ENCODE measurements around the gene EDARADD. TPM values are rescaled to one million over a fixed set of nuclear protein-coding genes. Genes with fewer than 3 reads are reported as not detected.

The EDARADD gene
- total RNA-seq, 2 experiments from 2014 or later: 1.5 to 1.7 TPM

- Histone ChIP-seq H3K36me3 (ENCODE audit: insufficient read depth, low read length) (no peaks in the 10 kb centered on the region), H3K9me3 (ENCODE audit: control insufficient read depth in 1 of 2, insufficient read depth in 1 of 2, low read length in 2 of 2) (no peaks in the 10 kb centered on the region), H3K27ac (ENCODE audit: low read depth in 1 of 2, low read length in 2 of 2) (no peak overlapping the region), H3K4me1 (ENCODE audit: insufficient read depth, low read length) (no peaks in the 10 kb centered on the region), H3K27me3 (ENCODE audit: control insufficient read depth in 1 of 2, insufficient read depth in 2 of 2, low read length in 2 of 2) (no peaks in the 10 kb centered on the region), H3K4me3 (ENCODE audit: low read length) (no peak overlapping the region)
- DNase-seq (no peak), ATAC-seq (ENCODE audit: poor library complexity) (no peak)
- Mint-ChIP-seq H3K9me3 (no peaks in the 10 kb centered on the region), H3K4me3 (no peak overlapping the region), H3K27me3 (peaks cover 10% of the 10 kb centered on the region), H3K36me3 (ENCODE audit: low read depth) (no peaks in the 10 kb centered on the region), H3K4me1 (ENCODE audit: low read depth) (peaks cover under 1% of the 10 kb centered on the region), H3K27ac (no peak overlapping the region)
- CTCF ChIA-PET: no interaction called here
- intact Hi-C loops (cut with DNase I, micrococcal nuclease): no loop called here
- POLR2A ChIA-PET: no interaction called here
- no peak for TF ChIP-seq CTCF (IDR thresholded peaks at IDR 0.05)
Observed at GRCh38 chr1:236471653-236472052, 77.6 kb downstream of the EDARADD start.

GRCh38 chr1:236472850-236473788 lies 79.0 kb downstream of the EDARADD start:
- Histone ChIP-seq H3K36me3 (ENCODE audit: insufficient read depth, low read length) (no peaks in the 10 kb centered on the region), H3K4me3 (ENCODE audit: low read length) (no peak overlapping the region), H3K27me3 (ENCODE audit: control insufficient read depth in 1 of 2, insufficient read depth in 2 of 2, low read length in 2 of 2) (no peaks in the 10 kb centered on the region), H3K27ac (ENCODE audit: low read depth in 1 of 2, low read length in 2 of 2) (no peak overlapping the region), H3K4me1 (ENCODE audit: insufficient read depth, low read length) (no peaks in the 10 kb centered on the region), H3K9me3 (ENCODE audit: control insufficient read depth in 1 of 2, insufficient read depth in 1 of 2, low read length in 2 of 2) (no peaks in the 10 kb centered on the region)
- DNase-seq: no peak
- ChIA-PET POLR2A (no interaction called here), CTCF (interaction anchor here (1.1 kb wide), 1 partner anchor 364 kb away, joined by 3 read pairs; no protein-coding TSS in a partner anchor)
- H3K4me1 Mint-ChIP-seq (ENCODE audit: low read depth): no peaks in the 10 kb centered on the region
- no peak for TF ChIP-seq CTCF (IDR thresholded peaks at IDR 0.05)
- no peak for ATAC-seq (ENCODE audit: poor library complexity)
- H3K4me3 Mint-ChIP-seq: no peak overlapping the region
- intact Hi-C loops (cut with DNase I, micrococcal nuclease): no loop called here
- H3K27me3 Mint-ChIP-seq: peaks cover 14% of the 10 kb centered on the region
- no peaks in the 10 kb centered on the region for H3K9me3 Mint-ChIP-seq
- H3K27ac Mint-ChIP-seq: no peak overlapping the region
- no peaks in the 10 kb centered on the region for H3K36me3 Mint-ChIP-seq (ENCODE audit: low read depth)

GRCh38 chr1:236476019-236476418 lies 81.9 kb downstream of the EDARADD start:
- H3K36me3 ChIP-seq (ENCODE audit: insufficient read depth, low read length): no peaks in the 10 kb centered on the region
- peaks cover 14% of the 10 kb centered on the region for H3K27me3 Mint-ChIP-seq
- intact Hi-C loops (cut with DNase I, micrococcal nuclease): no loop called here
- ChIA-PET POLR2A (no interaction called here), CTCF (no interaction called here)
- DNase-seq (no peak), ATAC-seq (ENCODE audit: poor library complexity) (no peak)
- TF ChIP-seq CTCF (IDR thresholded peaks at IDR 0.05): no peak
- H3K27ac Mint-ChIP-seq: no peak overlapping the region
- H3K4me1 Mint-ChIP-seq (ENCODE audit: low read depth): no peaks in the 10 kb centered on the region
- no peaks in the 10 kb centered on the region for H3K4me1 ChIP-seq (ENCODE audit: insufficient read depth, low read length)
- H3K4me3 ChIP-seq (ENCODE audit: low read length): no peak overlapping the region
- H3K27ac ChIP-seq (ENCODE audit: low read depth in 1 of 2, low read length in 2 of 2): no peak overlapping the region
- no peaks in the 10 kb centered on the region for H3K9me3 Mint-ChIP-seq
- no peaks in the 10 kb centered on the region for H3K9me3 ChIP-seq (ENCODE audit: control insufficient read depth in 1 of 2, insufficient read depth in 1 of 2, low read length in 2 of 2)
- H3K27me3 ChIP-seq (ENCODE audit: control insufficient read depth in 1 of 2, insufficient read depth in 2 of 2, low read length in 2 of 2): no peaks in the 10 kb centered on the region
- no peak overlapping the region for H3K4me3 Mint-ChIP-seq
- H3K36me3 Mint-ChIP-seq (ENCODE audit: low read depth): no peaks in the 10 kb centered on the region

Data from CD4-positive, alpha-beta T cell (primary cell).